ENCODE measurements around the gene TAF13. TPM values are rescaled to one million over a fixed set of nuclear protein-coding genes. Genes with fewer than 3 reads are reported as not detected.
A peak's percentile ranks its signal among the peaks of the same experiment; 100 is the strongest.
"Not testable (repeated sequence)": the region's sequence is repeated elsewhere in the genome, so short reads cannot be mapped to it uniquely, and the experiment has no call there.

TAF13 gene
- total and polyA plus RNA-seq, 5 experiments from 2014 or later, result 1.5 to 11.6 (median 1.7) TPM

GRCh38 chr1:109040627-109040988 lies 35.2 kb downstream of the TAF13 start:
- ATAC-seq (no peak), DNase-seq (no peak)
- no peaks in the 10 kb centered on the region for H3K9me3 Mint-ChIP-seq
- H3K27me3 Mint-ChIP-seq, result peaks cover 0 to 3% (median 0%) of the 10 kb centered on the region in 5 donors
- H3K4me1 Mint-ChIP-seq, result peaks cover 6 to 20% (median 14%) of the 10 kb centered on the region in 4 donors
- no peaks in the 10 kb centered on the region for H3K36me3 Mint-ChIP-seq
- POLR2A ChIA-PET, result interaction anchor here (0.8 to 1.2 kb wide), 3 partner anchors 13 to 59 kb away, joined by 3 to 5 read pairs (median 4); partner anchors contain the start of gene TAF13
- peak overlapping the region; percentile 84 to 98 (median 94) for H3K4me3 Mint-ChIP-seq
- H3K27ac Mint-ChIP-seq, result peak overlapping the region in 9 of 10 donors; percentile 55 to 97 (median 87)

GRCh38 chr1:109034382-109034781 lies 41.4 kb downstream of the TAF13 start:
- H3K36me3 Mint-ChIP-seq, result no peaks in the 10 kb centered on the region
- H3K4me3 Mint-ChIP-seq, result no peak overlapping the region
- ATAC-seq (no peak), DNase-seq (no peak)
- no peaks in the 10 kb centered on the region for H3K27me3 Mint-ChIP-seq
- H3K27ac Mint-ChIP-seq, result no peak overlapping the region
- peaks cover 0 to 5% (median 3%) of the 10 kb centered on the region in 4 donors for H3K4me1 Mint-ChIP-seq
- no peaks in the 10 kb centered on the region for H3K9me3 Mint-ChIP-seq
- POLR2A ChIA-PET, result no interaction called here

GRCh38 chr1:109029493-109029892 lies 46.3 kb downstream of the TAF13 start:
- H3K9me3 Mint-ChIP-seq, H3K4me1 Mint-ChIP-seq, ATAC-seq, H3K27ac Mint-ChIP-seq, DNase-seq, H3K4me3 Mint-ChIP-seq, H3K36me3 Mint-ChIP-seq, H3K27me3 Mint-ChIP-seq: not testable (repeated sequence)
- POLR2A ChIA-PET, result interaction anchor here (0.7 kb wide), 1 partner anchor 120 kb away, joined by 3 read pairs; no protein-coding TSS in a partner anchor

GRCh38 chr1:109027841-109028240 lies 48.0 kb downstream of the TAF13 start:
- peaks cover 0 to 3% (median 1%) of the 10 kb centered on the region in 4 donors for H3K4me1 Mint-ChIP-seq
- no peaks in the 10 kb centered on the region for H3K9me3 Mint-ChIP-seq
- no peak overlapping the region for H3K4me3 Mint-ChIP-seq
- ATAC-seq (no peak), DNase-seq (peak in 3 of 10 donors; percentile 5 to 11 (median 10))
- H3K27me3 Mint-ChIP-seq, result no peaks in the 10 kb centered on the region
- POLR2A ChIA-PET, result interaction anchor here (0.6 kb wide), 1 partner anchor 13 kb away, joined by 4 read pairs; no protein-coding TSS in a partner anchor
- peaks cover 0 to 2% (median 2%) of the 10 kb centered on the region in 3 donors for H3K36me3 Mint-ChIP-seq
- H3K27ac Mint-ChIP-seq, result no peak overlapping the region

GRCh38 chr1:109025694-109026093 lies 50.1 kb downstream of the TAF13 start:
- Mint-ChIP-seq H3K27ac (peak overlapping the region in 1 of 10 donors; percentile 77), H3K36me3 (peaks cover 0 to 19% (median 2%) of the 10 kb centered on the region in 3 donors)

GRCh38 chr1:109024646-109025045 lies 51.2 kb downstream of the TAF13 start:
- ATAC-seq (no peak), DNase-seq (no peak)
- Mint-ChIP-seq H3K4me3 (no peak overlapping the region), H3K27ac (no peak overlapping the region), H3K9me3 (no peaks in the 10 kb centered on the region), H3K4me1 (peaks cover 0 to 2% (median 1%) of the 10 kb centered on the region in 4 donors), H3K36me3 (peaks cover 0 to 23% (median 3%) of the 10 kb centered on the region in 3 donors), H3K27me3 (no peaks in the 10 kb centered on the region)
- POLR2A ChIA-PET, result no interaction called here

More at GRCh38 chr1:109025694-109026093, 50.1 kb downstream of the TAF13 start:
- DNase-seq (no peak), ATAC-seq (no peak)
- Mint-ChIP-seq H3K27me3 (no peaks in the 10 kb centered on the region), H3K4me1 (peaks cover 0 to 2% (median 1%) of the 10 kb centered on the region in 4 donors), H3K9me3 (no peaks in the 10 kb centered on the region), H3K4me3 (no peak overlapping the region)
- POLR2A ChIA-PET, result interaction anchor here (0.7 kb wide), 1 partner anchor 934 kb away, joined by 3 read pairs; no protein-coding TSS in a partner anchor

- Mint-ChIP-seq H3K36me3 (peaks cover 11 to 48% (median 24%) of the 10 kb centered on the region in 3 donors), H3K27me3 (no peaks in the 10 kb centered on the region), H3K27ac (peak overlapping the region in 1 of 10 donors; percentile 4), H3K4me3 (no peak overlapping the region), H3K4me1 (peaks cover 0 to 2% (median 0%) of the 10 kb centered on the region in 4 donors), H3K9me3 (peaks cover 0 to 12% (median 5%) of the 10 kb centered on the region in 9 donors)
- DNase-seq (no peak), ATAC-seq (no peak)
- POLR2A ChIA-PET, result no interaction called here
Observed at GRCh38 chr1:109020693-109021257, 55.0 kb downstream of the TAF13 start.

GRCh38 chr1:109017719-109018118 lies 58.1 kb downstream of the TAF13 start:
- not testable (repeated sequence) for H3K4me3 Mint-ChIP-seq, ATAC-seq, DNase-seq, H3K4me1 Mint-ChIP-seq, H3K27ac Mint-ChIP-seq, H3K27me3 Mint-ChIP-seq
- H3K36me3 Mint-ChIP-seq, result peaks cover 11 to 66% (median 32%) of the 10 kb centered on the region in 3 donors
- POLR2A ChIA-PET, result interaction anchor here (0.6 kb wide), 1 partner anchor 40 kb away, joined by 3 read pairs; no protein-coding TSS in a partner anchor
- H3K9me3 Mint-ChIP-seq, result peaks cover 0 to 12% (median 5%) of the 10 kb centered on the region in 9 donors

GRCh38 chr1:109017134-109017533 lies 58.7 kb downstream of the TAF13 start:
- Mint-ChIP-seq H3K4me3 (no peak overlapping the region), H3K4me1 (no peaks in the 10 kb centered on the region), H3K27ac (no peak overlapping the region), H3K36me3 (peaks cover 11 to 66% (median 32%) of the 10 kb centered on the region in 3 donors), H3K9me3 (peaks cover 0 to 12% (median 5%) of the 10 kb centered on the region in 9 donors), H3K27me3 (no peaks in the 10 kb centered on the region)
- DNase-seq (no peak), ATAC-seq (no peak)
- POLR2A ChIA-PET, result no interaction called here

Other genes with a start within 250 kb of the TAF13 start
- not detected for gene AKNAD1, start 218.9 kb downstream of the TAF13 start, total RNA-seq
- not detected for gene AKNAD1, start 218.9 kb downstream of the TAF13 start, polyA plus RNA-seq
- 1 to 10 TPM in 1 of 2 experiments, under 1 TPM in 1; 0.88 to 2.3 TPM for gene GPSM2, start 199.0 kb downstream of the TAF13 start, total RNA-seq
- gene GPSM2, start 199.0 kb downstream of the TAF13 start, polyA plus RNA-seq, result under 1 TPM; 0.33 to 0.59 (median 0.58) TPM
- 10 to 100 TPM; 25.0 to 25.4 TPM for gene CLCC1, start 112.5 kb downstream of the TAF13 start, total RNA-seq
- gene CLCC1, start 112.5 kb downstream of the TAF13 start, polyA plus RNA-seq, result 10 to 100 TPM; 10.6 to 12.7 (median 10.8) TPM
- gene WDR47, start 33.9 kb downstream of the TAF13 start, total RNA-seq, result 10 to 100 TPM; 15.0 to 16.6 TPM
- 1 to 10 TPM; 3.0 to 6.1 (median 5.7) TPM for gene WDR47, start 33.9 kb downstream of the TAF13 start, polyA plus RNA-seq
- 10 to 100 TPM; 42.4 to 51.3 TPM for gene TMEM167B, start 14.8 kb upstream of the TAF13 start, total RNA-seq
- gene TMEM167B, start 14.8 kb upstream of the TAF13 start, polyA plus RNA-seq, result 10 to 100 TPM; 28.8 to 32.0 (median 29.6) TPM
- 1 to 10 TPM; 6.0 to 7.0 TPM for gene ELAPOR1, start 38.1 kb upstream of the TAF13 start, total RNA-seq
- gene ELAPOR1, start 38.1 kb upstream of the TAF13 start, polyA plus RNA-seq, result 1 to 10 TPM; 6.7 to 9.2 (median 7.8) TPM
- gene SARS1, start 137.9 kb upstream of the TAF13 start, total RNA-seq, result 100 to 1,000 TPM; 205 to 211 TPM
- gene SARS1, start 137.9 kb upstream of the TAF13 start, polyA plus RNA-seq, result 100 to 1,000 TPM; 117 to 154 (median 127) TPM
- 1 to 10 TPM; 5.4 to 6.8 TPM for gene CELSR2, start 173.5 kb upstream of the TAF13 start, total RNA-seq
- gene CELSR2, start 173.5 kb upstream of the TAF13 start, polyA plus RNA-seq, result under 1 TPM; 0.20 to 0.94 (median 0.30) TPM
- under 1 TPM in 1 of 2 experiments, not detected in 1; 0.31 TPM for gene PSRC1, start 207.1 kb upstream of the TAF13 start, total RNA-seq
- gene PSRC1, start 207.1 kb upstream of the TAF13 start, polyA plus RNA-seq, result under 1 TPM in 1 of 3 donors, not detected in 2; 0.89 TPM
- not detected for gene MYBPHL, start 231.0 kb upstream of the TAF13 start, total RNA-seq
- not detected for gene MYBPHL, start 231.0 kb upstream of the TAF13 start, polyA plus RNA-seq

Measured in naive thymus-derived CD8-positive, alpha-beta T cell (primary cell).